ENCODE measurements around the gene THAP5. TPM values are rescaled to one million over a fixed set of nuclear protein-coding genes. Genes with fewer than 3 reads are reported as not detected.
"Not testable (repeated sequence)": the region's sequence is repeated elsewhere in the genome, so short reads cannot be mapped to it uniquely, and the experiment has no call there.

THAP5 gene
- total RNA-seq, 1 experiment from 2014 or later: 44.0 TPM

DNA sequence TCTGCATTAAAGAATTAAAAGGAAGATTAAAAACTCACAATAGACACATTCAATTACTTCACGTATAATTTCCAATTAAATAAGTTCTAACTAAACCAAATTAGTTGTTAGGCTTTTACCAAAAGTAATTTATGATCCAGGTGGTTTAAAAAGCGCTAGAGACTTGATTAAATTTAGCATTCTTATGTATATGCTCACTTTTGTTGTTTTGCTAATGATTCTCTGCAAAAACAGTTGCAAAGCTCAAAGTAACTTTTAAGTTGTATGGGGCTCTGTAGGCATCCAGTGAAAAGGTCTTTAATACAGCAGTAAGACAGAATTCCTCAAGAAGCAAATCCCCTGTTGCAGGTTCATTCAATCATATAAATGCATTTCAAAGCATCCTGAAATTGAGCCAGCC, 28.0 kb downstream of the THAP5 start:
- no TSS peak for BruUV-seq (replicated peaks)
- ChIA-PET POLR2A (interaction anchor here (1.4 kb wide), 1 partner anchor 13 kb away, joined by 3 read pairs; no protein-coding TSS in a partner anchor), CTCF (interaction anchor here (0.5 kb wide), 1 partner anchor 30 kb away, joined by 4 read pairs; no protein-coding TSS in a partner anchor)
- intact Hi-C loops (cut with micrococcal nuclease): no loop called here
- H3K9me3 Mint-ChIP-seq (ENCODE audit: unreplicated experiment): no peaks in the 10 kb centered on the region
- no peak overlapping the region for H3K4me3 Mint-ChIP-seq (ENCODE audit: unreplicated experiment)
- H3K4me1 Mint-ChIP-seq (ENCODE audit: insufficient read depth, unreplicated experiment): no peaks in the 10 kb centered on the region
- DNase-seq (ENCODE audit: unreplicated experiment): no peak
- no peaks in the 10 kb centered on the region for H3K27me3 Mint-ChIP-seq (ENCODE audit: insufficient read depth, unreplicated experiment)
- no peak overlapping the region for H3K27ac Mint-ChIP-seq (ENCODE audit: low read depth, unreplicated experiment)
- no peaks in the 10 kb centered on the region for H3K36me3 Mint-ChIP-seq (ENCODE audit: insufficient read depth, unreplicated experiment)
- TF ChIP-seq, protein P1, sequence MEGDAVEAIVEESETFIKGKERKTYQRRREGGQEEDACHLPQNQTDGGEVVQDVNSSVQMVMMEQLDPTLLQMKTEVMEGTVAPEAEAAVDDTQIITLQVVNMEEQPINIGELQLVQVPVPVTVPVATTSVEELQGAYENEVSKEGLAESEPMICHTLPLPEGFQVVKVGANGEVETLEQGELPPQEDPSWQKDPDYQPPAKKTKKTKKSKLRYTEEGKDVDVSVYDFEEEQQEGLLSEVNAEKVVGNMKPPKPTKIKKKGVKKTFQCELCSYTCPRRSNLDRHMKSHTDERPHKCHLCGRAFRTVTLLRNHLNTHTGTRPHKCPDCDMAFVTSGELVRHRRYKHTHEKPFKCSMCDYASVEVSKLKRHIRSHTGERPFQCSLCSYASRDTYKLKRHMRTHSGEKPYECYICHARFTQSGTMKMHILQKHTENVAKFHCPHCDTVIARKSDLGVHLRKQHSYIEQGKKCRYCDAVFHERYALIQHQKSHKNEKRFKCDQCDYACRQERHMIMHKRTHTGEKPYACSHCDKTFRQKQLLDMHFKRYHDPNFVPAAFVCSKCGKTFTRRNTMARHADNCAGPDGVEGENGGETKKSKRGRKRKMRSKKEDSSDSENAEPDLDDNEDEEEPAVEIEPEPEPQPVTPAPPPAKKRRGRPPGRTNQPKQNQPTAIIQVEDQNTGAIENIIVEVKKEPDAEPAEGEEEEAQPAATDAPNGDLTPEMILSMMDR (IDR thresholded peaks at IDR 0.05; ENCODE audit: unreplicated experiment): no peak

DNA sequence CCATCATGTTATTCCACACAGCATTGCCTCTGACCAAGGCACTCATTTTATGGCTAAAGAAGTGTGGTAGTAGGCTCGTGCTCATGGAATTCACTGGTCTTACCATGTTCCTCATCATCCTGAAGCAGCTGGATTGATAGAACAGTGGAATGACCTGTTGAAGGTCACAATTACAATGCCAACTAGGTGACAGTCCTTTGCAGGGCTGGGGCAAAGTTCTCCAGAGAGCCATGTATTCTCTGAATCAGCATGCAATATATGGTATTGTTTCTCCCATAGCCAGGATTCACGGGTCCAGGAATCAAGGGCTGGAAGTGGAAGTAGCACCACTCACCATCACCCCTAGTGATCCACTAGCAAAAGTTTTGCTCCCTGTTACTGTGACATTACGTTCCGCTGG, 30.8 kb downstream of the THAP5 start:
- H3K27me3 Mint-ChIP-seq (ENCODE audit: insufficient read depth, unreplicated experiment); H3K9me3 Mint-ChIP-seq (ENCODE audit: unreplicated experiment); POLR2A ChIA-PET; DNase-seq (ENCODE audit: unreplicated experiment); BruUV-seq (replicated peaks); H3K4me3 Mint-ChIP-seq (ENCODE audit: unreplicated experiment); H3K4me1 Mint-ChIP-seq (ENCODE audit: insufficient read depth, unreplicated experiment); intact Hi-C loops (cut with micrococcal nuclease); H3K36me3 Mint-ChIP-seq (ENCODE audit: insufficient read depth, unreplicated experiment); H3K27ac Mint-ChIP-seq (ENCODE audit: low read depth, unreplicated experiment): not testable (repeated sequence)
- CTCF ChIA-PET: interaction anchor here (0.7 kb wide), 1 partner anchor 355 kb away, joined by 3 read pairs; no protein-coding TSS in a partner anchor

DNA sequence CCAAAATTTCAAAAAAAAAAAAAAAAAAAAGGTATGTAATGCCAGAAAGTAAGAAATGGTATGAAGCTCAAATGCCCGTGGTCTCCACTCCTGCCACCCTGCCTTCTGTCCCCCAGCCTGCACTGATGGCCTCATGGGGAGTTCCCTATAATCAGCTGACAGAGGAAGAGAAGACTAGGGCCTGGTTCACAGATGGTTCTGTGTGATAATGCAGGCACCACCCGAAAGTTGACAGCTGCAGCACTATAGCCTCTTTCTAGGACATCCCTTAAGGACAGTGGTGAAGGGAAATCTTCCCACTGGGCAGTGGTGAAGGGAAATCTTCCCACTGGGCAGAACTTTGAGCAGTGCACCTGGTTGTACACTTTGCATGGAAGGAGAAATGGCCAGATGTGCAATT, 31.3 kb downstream of the THAP5 start:
- DNase-seq (ENCODE audit: unreplicated experiment); POLR2A ChIA-PET; H3K27ac Mint-ChIP-seq (ENCODE audit: low read depth, unreplicated experiment); H3K9me3 Mint-ChIP-seq (ENCODE audit: unreplicated experiment); H3K4me1 Mint-ChIP-seq (ENCODE audit: insufficient read depth, unreplicated experiment); H3K27me3 Mint-ChIP-seq (ENCODE audit: insufficient read depth, unreplicated experiment); BruUV-seq (replicated peaks); intact Hi-C loops (cut with micrococcal nuclease); H3K36me3 Mint-ChIP-seq (ENCODE audit: insufficient read depth, unreplicated experiment); H3K4me3 Mint-ChIP-seq (ENCODE audit: unreplicated experiment): not testable (repeated sequence)
- CTCF ChIA-PET: interaction anchor here (0.7 kb wide), 1 partner anchor 355 kb away, joined by 3 read pairs; no protein-coding TSS in a partner anchor

DNA sequence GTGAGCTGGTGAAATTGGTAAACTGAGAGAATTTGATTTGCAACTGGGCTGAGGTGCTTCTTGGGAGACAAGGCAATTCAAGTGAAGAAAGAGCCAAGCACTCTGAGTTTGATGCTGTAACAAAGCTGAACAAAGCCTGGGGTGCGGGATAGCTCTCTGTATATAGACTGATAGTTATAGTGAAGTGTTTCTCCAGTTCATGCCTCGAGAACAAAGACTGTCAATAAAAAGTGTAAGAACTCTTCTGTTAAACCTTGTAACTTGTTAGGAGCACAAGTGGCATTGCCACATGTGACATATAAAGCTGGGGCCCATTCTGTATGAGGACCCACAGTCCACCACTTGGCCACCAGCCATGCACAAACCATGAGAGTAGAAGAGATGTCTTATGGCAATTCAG, 32.3 kb downstream of the THAP5 start:
- DNase-seq (ENCODE audit: unreplicated experiment): no peak
- Mint-ChIP-seq H3K9me3 (ENCODE audit: unreplicated experiment) (no peaks in the 10 kb centered on the region), H3K27me3 (ENCODE audit: insufficient read depth, unreplicated experiment) (no peaks in the 10 kb centered on the region), H3K4me3 (ENCODE audit: unreplicated experiment) (no peak overlapping the region), H3K4me1 (ENCODE audit: insufficient read depth, unreplicated experiment) (no peaks in the 10 kb centered on the region), H3K27ac (ENCODE audit: low read depth, unreplicated experiment) (no peak overlapping the region), H3K36me3 (ENCODE audit: insufficient read depth, unreplicated experiment) (no peaks in the 10 kb centered on the region)
- intact Hi-C loops (cut with micrococcal nuclease): no loop called here
- CTCF ChIA-PET: interaction anchor here (0.6 kb wide), 1 partner anchor 11 kb away, joined by 3 read pairs; no protein-coding TSS in a partner anchor
- TF ChIP-seq, protein P1 (IDR thresholded peaks at IDR 0.05; ENCODE audit: unreplicated experiment): no peak
- BruUV-seq (replicated peaks): no TSS peak
- POLR2A ChIA-PET: interaction anchor here (0.6 to 0.9 kb wide), 2 partner anchors 9 to 12 kb away, joined by 3 to 4 read pairs; no protein-coding TSS in a partner anchor

DNA sequence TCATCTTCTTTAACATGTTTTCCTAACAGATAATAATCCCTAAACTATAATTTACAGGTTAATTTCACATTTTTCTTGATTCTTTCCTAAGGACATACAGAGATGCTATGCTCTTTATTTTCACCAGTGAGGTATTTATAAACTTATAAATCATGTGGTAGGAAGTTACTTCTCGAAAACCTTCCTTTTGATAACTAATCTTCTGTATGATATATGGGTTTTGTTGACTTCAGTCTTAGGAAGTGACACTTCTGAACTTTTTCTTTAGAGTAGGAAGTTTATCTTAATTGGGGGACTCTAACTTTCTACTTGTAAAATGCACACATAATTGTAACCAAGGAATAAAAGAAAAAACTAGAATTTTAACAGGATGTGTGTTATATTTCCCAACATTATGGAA, 33.8 kb downstream of the THAP5 start:
- ChIA-PET CTCF (no interaction called here), POLR2A (no interaction called here)
- TF ChIP-seq, protein P1 (IDR thresholded peaks at IDR 0.05; ENCODE audit: unreplicated experiment): no peak
- intact Hi-C loops (cut with micrococcal nuclease): no loop called here
- no peak overlapping the region for H3K27ac Mint-ChIP-seq (ENCODE audit: low read depth, unreplicated experiment)
- no peaks in the 10 kb centered on the region for H3K4me1 Mint-ChIP-seq (ENCODE audit: insufficient read depth, unreplicated experiment)
- BruUV-seq (replicated peaks): no TSS peak
- no peak for DNase-seq (ENCODE audit: unreplicated experiment)
- no peaks in the 10 kb centered on the region for H3K27me3 Mint-ChIP-seq (ENCODE audit: insufficient read depth, unreplicated experiment)
- H3K9me3 Mint-ChIP-seq (ENCODE audit: unreplicated experiment): no peaks in the 10 kb centered on the region
- no peaks in the 10 kb centered on the region for H3K36me3 Mint-ChIP-seq (ENCODE audit: insufficient read depth, unreplicated experiment)
- H3K4me3 Mint-ChIP-seq (ENCODE audit: unreplicated experiment): no peak overlapping the region

Data from MCF 10A (cell line).